Adrenal gland (tissue), 5 donors: Measurements from ENCODE around the gene DHX29.

Source experiments
- CTCF ChIP-seq, 6 experiments: fragments of 450-650 bp in 4 of 6; fragments of 200-600 bp in 2 of 6; sonication (generic) in 1 of 6; IDR thresholded peaks; 1 replicate in 5 of 6; 2 replicates in 1 of 6; pipeline versions ENCODE4 v1.5.1 to v1.8.0; 2016 to 2021; ENCODE audit warnings: antibody characterized with exemption in 6 of 6, mild to moderate bottlenecking in 2 of 6, moderate library complexity in 1 of 6
- POLR2A ChIP-seq, 2 donors: fragments of 450-650 bp; IDR thresholded peaks; one replicate each; pipeline ENCODE4 v1.6.1; 2017; ENCODE audit warnings: antibody characterized with exemption in 2 of 2, mild to moderate bottlenecking in 2 of 2, moderate library complexity in 1 of 2
- donor health status: DM: no; HTN: no; CAD: no.

GRCh38 chr5:55278778-55279177, 28.7 kb downstream of the DHX29 start:
- TF ChIP-seq POLR2A (IDR thresholded peaks at IDR 0.05) (no peak), CTCF (IDR thresholded peaks at IDR 0.05) (no peak)
